IPS-NIHi7 (cell line): Measurements from ENCODE around the gene ARL6IP1.
"Not testable (repeated sequence)": the region's sequence is repeated elsewhere in the genome, so short reads cannot be mapped to it uniquely, and the experiment has no call there.

Experiments
- DNase-seq: peaks from one replicate; pipeline ENCODE4 v3.0.0; 2012; ENCODE audit warnings: mixed read lengths; ENCODE audit errors: extremely low spot score

Gene ARL6IP1

DNA sequence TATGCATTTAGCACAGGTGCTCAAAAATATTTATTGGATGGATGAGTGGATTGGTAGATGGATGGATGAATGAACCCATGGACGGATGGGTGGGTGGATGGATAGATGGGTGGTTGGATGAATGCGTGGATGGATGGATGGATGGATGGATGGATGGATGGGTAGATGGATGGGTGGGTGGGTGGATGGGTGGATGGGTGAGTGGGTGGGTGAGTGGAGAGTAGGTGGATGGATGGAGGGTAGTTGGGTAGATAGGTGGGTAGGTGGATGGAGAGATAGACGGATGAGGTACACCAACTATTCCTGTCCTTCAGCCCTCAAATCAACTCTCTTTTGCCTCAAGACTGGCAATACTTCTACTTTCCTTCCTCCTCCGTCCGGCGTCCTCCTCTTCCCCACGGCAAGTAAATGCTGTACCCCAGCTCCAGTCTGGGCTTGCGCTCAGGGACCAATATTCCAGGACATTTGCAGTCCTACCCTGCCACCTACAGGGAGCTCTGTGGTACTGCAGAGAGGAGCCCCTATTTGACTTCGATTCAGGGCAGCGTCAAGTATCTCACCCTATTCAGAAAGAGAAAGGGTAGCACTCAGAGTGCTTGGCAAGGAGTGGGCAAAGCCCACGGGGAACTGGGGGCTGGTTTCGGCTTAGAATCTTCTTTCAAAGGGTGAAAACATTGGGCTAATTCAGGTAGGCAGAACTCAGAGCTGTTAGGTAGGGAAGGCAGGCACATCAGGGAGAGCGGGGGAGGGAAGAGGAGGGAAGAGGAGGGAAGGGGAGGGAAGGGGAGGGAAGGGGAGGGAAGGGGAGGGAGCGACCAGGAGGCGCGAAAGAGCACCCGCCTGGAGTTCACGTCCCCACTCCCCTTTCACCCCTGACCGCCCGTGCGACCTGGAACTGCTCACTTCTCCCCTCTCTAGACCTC, 41.5 kb downstream of the ARL6IP1 start:
- DNase-seq, result not testable (repeated sequence)

DNA sequence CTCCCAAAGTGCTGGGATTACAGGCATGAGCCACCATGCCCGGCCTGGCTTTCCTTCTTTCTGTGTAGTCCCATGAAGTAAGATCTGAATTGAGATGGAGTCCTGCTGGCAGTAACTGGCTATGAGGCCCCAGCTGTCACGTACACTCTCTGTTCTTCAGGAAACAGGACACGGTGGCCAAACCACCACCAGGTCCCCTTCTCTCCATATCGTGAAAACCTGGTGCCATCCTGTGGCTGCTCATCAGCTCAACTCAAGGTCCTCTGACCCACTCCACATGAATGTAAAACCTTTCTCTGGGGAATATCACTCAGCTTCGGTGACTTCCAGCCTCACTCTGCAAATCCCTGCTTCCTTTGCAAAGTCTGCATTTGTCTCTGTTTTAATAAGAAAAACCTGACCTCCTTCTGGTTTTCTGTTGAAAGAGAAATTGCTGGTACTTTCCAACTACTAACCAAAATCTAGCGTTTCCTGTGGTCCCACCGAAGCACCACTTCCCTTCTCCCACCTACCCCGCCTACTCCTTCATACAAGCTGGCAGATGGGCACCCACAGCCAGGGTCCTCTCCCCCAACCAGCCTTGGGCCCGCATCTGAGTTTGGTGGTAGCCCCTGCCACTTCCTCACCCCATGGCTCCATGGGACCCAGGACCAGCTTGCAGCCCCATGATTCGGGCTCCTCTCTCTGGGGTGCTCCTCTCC, 43.2 kb downstream of the ARL6IP1 start:
- DNase-seq, result not testable (repeated sequence)

DNA sequence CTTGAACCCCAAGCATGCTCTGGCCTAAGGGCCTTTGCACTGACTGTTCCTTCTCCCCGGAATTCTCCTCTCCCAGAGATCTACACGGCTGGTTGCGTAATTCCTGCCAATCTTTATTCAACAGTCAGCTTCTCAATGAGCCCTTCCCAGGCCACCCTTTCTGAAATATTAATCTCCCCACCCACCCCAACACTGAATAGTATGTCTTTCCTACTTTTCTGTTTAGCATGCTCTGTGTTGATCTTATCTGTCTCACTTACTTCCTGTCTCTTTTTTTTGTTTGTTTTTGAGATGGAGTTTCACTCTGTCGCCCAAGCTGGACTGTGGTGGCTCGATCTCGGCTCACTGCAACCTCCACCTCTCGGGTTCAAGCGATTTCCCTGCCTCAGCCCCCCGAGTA, 44.7 kb downstream of the ARL6IP1 start:
- DNase-seq, result not testable (repeated sequence)

DNA sequence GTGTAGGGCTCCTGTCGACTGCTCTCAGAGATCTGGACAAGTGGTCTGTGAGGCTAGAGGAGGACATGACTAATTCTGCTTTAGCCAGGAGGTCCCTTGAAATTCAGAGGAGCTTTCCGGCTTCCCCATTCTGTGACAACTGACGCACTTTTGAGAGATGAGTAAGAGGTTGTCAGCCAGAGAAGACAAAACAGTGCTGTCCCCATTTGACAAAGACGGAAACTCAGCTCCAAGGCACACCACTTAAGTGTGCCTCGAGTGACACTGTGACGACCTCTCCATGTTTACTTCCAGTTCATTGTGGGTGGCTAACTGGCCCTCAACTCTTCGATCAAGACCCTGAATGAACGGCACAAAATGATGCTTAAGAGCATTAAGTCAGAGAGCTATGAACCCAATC, 58.5 kb downstream of the ARL6IP1 start:
- not testable (repeated sequence) for DNase-seq
